ENCODE results near the gene CHD6.

DNA sequence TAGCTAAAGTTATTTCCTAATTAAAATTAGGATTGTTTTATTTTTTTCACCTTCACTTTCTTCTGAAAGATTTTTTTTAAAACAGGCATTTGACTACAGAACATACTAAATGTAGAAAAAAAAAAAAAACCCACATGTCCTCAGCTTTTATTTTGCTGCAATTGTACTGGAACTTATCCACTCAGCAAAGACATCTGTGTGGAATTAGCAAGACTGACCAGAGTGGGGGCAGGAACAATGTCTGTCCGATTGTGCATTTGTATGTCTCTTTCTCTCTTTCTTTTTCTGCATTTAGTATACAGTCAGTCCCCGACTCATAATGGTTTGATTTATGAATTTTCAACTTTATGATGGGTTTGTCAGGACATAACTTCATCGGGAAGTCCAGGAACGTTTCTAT lies 77.3 kb downstream of the CHD6 start:
- no peak for TF ChIP-seq EZH2phosphoT487 (IDR thresholded peaks at IDR 0.05; ENCODE audit: borderline replicate concordance, low read depth, low read length)
- TF ChIP-seq CTCF (conservative IDR thresholded peaks at IDR 0.05; ENCODE audit: low read length): no peak

All from OCI-LY7 (cell line).